GM12875 (cell line): Measurements from ENCODE around the gene MT1B.

Experiments used
- H3K4me3 ChIP-seq: one replicate; pipeline ENCODE4 v1.5.1; 2011; ENCODE audit warnings: low read depth, low read length, control low read depth
- CTCF ChIP-seq: IDR thresholded peaks from 2 replicates; pipeline ENCODE4 v1.5.1; 2011; ENCODE audit warnings: low read depth, mild to moderate bottlenecking, control low read depth, inconsistent platforms, low read length, moderate library complexity, borderline replicate concordance; ENCODE audit not compliant: insufficient read depth

MT1B gene

GRCh38 chr16:56632848-56633365, 18.8 kb upstream of the MT1B start:
- H3K4me3 ChIP-seq = no peak overlapping the region
- TF ChIP-seq CTCF = no peak

DNA sequence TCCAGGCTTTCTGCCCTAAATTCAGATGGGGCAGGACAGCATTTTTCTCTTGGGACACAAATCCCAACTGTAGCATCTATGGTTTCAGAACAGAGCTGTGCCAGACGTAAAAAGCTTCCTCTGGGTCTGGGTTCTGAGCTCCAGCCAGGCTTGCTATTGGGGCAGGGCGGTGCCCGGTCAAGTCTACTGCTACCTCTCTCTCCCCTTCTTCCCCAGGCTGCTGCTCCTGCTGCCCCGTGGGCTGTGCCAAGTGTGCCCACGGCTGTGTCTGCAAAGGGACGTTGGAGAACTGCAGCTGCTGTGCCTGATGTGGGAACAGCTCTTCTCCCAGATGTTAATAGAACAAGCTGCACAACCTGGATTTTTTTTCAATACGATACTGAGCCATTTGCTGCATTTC, 18.2 kb upstream of the MT1B start:
- no peak for TF ChIP-seq CTCF
- no peak overlapping the region for H3K4me3 ChIP-seq

DNA sequence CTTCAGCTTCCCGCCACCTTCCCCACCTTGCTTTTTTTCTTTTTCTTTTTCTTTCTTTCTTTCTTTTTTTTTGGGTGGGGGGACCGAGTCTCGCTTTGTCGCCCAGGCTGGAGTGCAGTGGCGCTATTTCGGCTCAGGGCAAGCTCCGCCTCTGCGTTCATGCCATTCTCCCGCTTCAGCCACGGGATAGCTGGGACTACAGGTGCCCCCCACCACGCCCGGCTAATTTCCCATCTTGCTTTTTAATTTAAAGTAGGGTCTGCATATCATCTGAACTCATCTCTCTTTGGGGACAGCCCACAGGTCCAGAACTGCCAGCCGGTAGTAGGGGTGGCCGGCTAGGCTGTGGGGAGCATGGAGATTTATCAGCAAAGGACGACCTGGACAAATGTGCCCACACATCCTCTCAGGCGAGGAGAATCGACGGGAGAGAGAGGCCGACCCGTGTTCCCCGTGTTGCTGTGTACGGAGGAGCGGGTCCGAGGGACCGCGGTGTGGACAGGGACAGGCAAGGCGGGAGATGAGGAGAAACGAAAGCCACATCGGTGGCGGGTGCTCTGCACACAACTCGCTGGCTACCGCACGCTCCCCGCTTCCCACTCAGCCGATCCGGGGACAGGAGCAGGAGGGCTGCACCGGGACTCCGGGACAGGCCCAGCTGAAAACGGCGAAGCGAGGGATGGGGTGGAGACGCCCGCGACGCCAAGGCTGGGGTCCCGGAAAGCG, 16.8 kb upstream of the MT1B start:
- no peak for TF ChIP-seq CTCF
- H3K4me3 ChIP-seq = no peak overlapping the region

DNA sequence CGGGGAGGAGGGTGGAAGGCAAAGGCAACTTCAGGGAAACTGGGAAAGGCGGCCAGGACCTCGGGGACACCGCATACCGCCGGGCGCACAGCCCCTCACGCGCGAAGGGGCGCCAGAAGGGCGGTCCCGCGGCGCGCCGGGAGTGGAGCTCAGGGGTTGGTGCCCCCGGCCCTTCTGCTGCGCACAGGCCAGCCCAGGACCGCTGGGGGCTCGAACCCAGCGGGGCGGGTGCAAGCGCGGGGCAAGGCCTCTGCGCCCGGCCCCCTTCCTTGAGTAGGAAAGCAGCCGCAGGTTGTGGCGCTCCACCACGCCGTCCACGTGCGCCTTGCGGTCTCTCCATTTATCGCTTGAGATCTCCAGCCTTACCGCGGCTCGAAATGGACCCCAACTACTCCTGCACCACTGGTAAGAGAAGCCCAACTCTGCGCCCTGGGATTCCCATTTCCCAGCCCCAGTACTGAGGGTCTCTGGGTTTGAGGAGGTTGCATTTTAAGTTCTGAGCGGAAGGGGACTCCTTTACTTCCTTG, 16.2 kb upstream of the MT1B start:
- TF ChIP-seq CTCF = no peak
- no peak overlapping the region for H3K4me3 ChIP-seq

GRCh38 chr16:56636616-56637413, 14.9 kb upstream of the MT1B start:
- TF ChIP-seq CTCF = no peak
- no peak overlapping the region for H3K4me3 ChIP-seq

DNA sequence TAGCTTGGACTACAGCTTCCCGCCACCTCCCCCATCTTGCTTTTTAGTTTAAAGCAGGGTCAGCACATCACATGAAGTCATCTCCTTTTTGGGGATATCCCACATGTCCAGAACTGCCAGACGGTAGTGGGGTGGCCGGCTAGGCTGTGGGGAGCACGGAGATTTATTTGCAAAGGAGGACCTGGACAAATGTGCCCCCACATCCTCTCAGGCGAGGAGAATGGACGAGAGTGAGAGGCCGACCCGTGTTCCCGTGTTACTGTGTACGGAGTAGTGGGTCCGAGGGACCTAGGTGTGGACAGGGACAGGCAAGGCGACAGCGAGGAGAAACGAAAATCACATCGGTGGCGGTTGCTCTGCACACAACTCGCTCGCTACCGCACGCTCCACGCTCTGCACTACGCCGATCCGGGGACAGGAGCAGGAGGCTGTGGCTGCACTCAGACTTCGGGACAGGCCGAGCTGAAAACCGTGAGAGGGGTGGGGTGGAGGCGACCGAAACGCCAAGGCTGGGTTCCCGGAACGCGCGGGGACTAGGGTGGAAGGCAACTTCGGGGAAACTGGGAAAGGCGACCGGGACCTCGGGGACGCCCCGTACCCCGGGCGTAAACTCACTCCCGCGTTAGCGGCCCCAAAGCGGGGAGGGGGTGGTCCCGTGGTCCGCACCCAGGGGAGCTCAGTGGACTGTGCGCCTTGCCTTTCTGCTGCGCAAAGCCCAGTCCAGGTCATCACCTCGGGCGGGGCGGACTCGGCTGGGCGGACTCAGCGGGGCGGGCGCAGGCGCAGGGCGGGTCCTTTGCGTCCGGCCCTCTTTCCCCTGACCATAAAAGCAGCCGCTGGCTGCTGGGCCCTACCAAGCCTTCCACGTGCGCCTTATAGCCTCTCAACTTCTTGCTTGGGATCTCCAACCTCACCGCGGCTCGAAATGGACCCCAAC, 13.6 kb upstream of the MT1B start, which contains the start of gene MT1A:
TSS of gene MT1A (plus strand) at position 853 of the 937 bp plus-strand sequence. CDS start at position 926, 73 bp downstream.
- no peak for TF ChIP-seq CTCF
- H3K4me3 ChIP-seq = no peak within 1 kb of the TSS
